NB4 (cell line): Measurements from ENCODE around the gene ALPP.
"Not testable (repeated sequence)": the region's sequence is repeated elsewhere in the genome, so short reads cannot be mapped to it uniquely, and the experiment has no call there.

Experiments
- DNase-seq: peaks from one replicate; pipeline ENCODE4 v3.0.0; 2010; ENCODE audit warnings: low read depth
- H3K4me3 ChIP-seq: one replicate; pipeline ENCODE4 v1.5.1; 2011; ENCODE audit warnings: mild to moderate bottlenecking, low read depth, low read length, moderate library complexity
- CTCF ChIP-seq: IDR thresholded peaks from one replicate; pipeline ENCODE4 v1.5.1; 2012; ENCODE audit warnings: low read depth, low read length
- MAX ChIP-seq: IDR thresholded peaks from 2 replicates; pipeline ENCODE4 v1.6.1; 2011; ENCODE audit warnings: low read depth, low read length
- MYC ChIP-seq: IDR thresholded peaks from 2 replicates; pipeline ENCODE4 v1.6.1; 2011; ENCODE audit warnings: low read depth, low read length
- POLR2A ChIP-seq: IDR thresholded peaks from 2 replicates; pipeline ENCODE4 v1.6.1; 2011; ENCODE audit warnings: mild to moderate bottlenecking; ENCODE audit not compliant: insufficient read length; ENCODE audit errors: extremely low read depth

Gene ALPP

GRCh38 chr2:232387451-232388171 lies 9.1 kb downstream of the ALPP start:
- no peak for TF ChIP-seq CTCF
- TF ChIP-seq MAX: no peak
- TF ChIP-seq MYC: no peak
- no peak for TF ChIP-seq POLR2A
- DNase-seq: no peak
- no peak overlapping the region for H3K4me3 ChIP-seq

DNA sequence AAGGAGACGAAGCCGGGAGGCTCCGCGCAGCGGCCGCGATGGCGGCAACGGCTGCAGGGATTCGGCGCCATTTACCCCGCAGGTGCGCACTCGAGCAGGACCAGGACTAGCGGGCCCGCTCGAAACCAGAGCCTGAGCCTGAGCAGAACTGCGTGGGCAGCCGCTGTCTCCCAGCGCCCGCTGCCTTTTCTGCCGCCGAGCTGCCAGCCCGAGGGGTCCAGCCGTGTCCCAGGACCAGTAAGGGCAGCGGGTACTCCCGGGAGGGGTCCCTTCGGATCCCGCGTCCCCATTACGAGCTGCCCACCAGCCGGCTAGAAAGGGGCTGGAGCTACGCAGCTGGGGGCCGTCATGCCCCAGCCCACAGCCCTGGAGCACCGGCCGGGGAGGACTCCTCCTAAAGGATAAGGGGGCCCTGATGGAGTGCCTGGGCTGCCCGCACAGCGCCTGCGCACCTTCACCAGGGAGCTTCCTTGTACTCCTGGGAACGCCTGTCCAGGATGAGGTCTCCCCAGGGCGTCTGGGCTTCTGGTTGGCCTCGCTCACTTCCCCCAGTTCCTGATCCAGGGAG lies 9.9 kb downstream of the ALPP start:
- no peak for TF ChIP-seq CTCF
- DNase-seq: no peak
- no peak overlapping the region for H3K4me3 ChIP-seq

DNA sequence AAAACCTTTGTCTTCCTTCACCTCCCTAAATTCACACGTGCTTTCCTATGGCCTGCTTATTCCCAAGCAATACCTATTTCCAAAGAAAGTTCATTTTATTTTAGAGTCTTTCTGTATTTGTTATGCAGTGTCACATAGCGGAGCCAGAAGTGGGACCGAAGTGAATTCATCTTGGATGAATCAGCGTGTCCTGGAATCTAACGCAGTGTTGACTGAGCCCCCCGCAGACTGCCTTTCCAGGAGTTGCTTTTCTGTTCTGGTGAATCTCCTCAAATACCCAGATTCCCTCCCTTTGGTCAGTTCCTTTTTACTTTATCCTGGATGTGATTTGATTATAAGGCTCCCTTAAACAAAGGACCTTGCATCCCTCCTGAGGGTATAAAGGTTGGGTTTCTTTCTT lies 10.8 kb downstream of the ALPP start:
- TF ChIP-seq CTCF: no peak
- TF ChIP-seq MYC: no peak
- no peak for TF ChIP-seq POLR2A
- TF ChIP-seq MAX: no peak
- no peak overlapping the region for H3K4me3 ChIP-seq
- no peak for DNase-seq

DNA sequence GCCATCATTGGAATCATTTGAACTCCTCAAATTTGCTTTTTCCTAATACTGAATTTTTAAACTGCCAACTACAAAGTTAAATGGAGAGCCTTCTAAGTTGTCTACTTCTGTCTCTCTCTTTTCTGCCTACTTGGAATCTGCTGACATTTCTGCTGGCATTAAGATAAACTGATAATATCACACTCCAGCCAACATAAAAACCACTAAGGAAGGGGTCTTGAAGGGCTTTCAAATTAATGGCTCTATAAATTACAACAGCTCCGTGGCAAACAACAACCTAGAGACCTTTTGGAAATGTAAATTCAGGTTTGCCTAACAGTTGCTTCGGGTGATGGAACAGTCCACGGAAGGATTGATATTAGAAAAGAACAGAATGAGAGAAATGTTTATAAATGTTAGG lies 12.1 kb downstream of the ALPP start:
- DNase-seq: no peak
- TF ChIP-seq MAX: no peak
- TF ChIP-seq MYC: no peak
- TF ChIP-seq CTCF: no peak
- no peak for TF ChIP-seq POLR2A
- H3K4me3 ChIP-seq: no peak overlapping the region

DNA sequence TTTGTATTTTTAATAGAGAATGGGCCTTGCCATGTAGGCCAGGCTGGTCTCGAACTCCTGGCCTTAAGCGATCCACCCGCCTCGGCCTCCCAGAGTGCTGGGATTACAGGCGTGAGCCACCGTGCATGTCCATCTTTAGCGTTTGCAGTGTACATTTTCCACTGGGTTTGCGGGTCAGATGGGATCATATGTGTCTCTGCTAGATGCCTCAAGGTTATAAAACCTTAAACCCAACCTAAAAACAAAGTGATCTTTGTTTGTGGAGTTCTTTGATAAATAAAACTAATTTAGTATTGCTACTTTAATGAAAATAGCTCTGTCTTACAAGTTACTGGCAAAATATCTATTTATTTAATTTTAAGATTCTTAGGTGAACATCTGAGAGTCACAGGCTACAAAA lies 15.0 kb downstream of the ALPP start:
- no peak for DNase-seq
- TF ChIP-seq POLR2A (no peak), MYC (no peak), CTCF (no peak), MAX (no peak)

GRCh38 chr2:232394431-232394830 lies 15.9 kb downstream of the ALPP start:
- not testable (repeated sequence) for H3K4me3 ChIP-seq, DNase-seq

More for the DNA sequence above, 15.0 kb downstream of the ALPP start:
- no peak overlapping the region for H3K4me3 ChIP-seq
